GM19099 (cell line): Measurements from ENCODE around the gene HDAC6.

Experiments
- POLR2A ChIP-seq: IDR thresholded peaks from 3 replicates; pipeline ENCODE4 v1.6.1; 2011; ENCODE audit warnings: low read depth; ENCODE audit not compliant: insufficient read length; ENCODE audit errors: extremely low read depth

The HDAC6 gene

GRCh38 chrX:48801280-48802088 is at the start of gene HDAC6:
Gene HDAC6, plus strand, starts transcription at chrX:48802067. Its CDS starts 626 bp downstream, at chrX:48802693.
- TF ChIP-seq POLR2A: peak; percentile 55

DNA sequence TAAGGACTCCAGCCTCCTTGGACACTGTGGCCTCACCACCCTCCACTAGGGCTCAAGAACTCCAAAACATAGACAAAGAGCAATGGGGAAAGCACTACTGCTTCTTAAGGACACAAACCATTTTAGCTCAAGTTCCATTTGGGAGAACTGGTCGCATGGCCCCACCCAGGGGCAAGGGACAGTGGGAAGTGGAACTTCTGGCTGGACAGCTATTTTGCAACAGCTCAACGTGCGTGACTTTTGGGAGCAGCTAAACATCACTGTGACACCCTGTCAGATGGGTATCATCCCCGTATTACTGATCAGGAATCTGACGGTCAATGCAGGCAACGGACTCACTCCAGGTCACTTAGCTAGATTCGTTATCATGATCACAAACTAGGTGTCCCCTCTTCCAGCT is 49.4 kb upstream of the HDAC6 start:
- no peak for TF ChIP-seq POLR2A

DNA sequence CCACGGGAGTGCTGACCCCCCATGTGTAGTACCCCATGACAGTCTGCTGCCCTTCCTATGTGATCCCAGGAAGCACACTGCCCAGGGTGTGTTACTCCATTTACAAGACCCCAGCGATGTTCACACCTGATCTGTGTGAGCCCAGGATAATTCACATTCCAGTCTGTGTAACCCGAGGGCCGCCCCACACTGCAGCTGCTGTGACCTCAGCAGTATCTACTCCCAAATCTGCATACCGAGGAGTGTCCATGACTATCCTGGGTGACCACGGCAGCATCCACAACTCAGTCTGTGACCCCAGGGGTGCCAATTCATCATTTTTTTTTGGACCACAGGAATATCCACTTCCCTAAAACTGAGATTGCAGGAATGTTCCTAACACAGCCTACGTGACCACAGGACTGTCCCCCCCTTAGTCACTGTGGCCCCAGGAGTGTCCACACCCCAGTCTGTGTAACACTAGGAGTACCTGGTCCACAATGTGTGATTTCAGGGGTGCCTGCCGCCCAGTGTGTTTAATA is 48.1 kb upstream of the HDAC6 start:
- TF ChIP-seq POLR2A: no peak

DNA sequence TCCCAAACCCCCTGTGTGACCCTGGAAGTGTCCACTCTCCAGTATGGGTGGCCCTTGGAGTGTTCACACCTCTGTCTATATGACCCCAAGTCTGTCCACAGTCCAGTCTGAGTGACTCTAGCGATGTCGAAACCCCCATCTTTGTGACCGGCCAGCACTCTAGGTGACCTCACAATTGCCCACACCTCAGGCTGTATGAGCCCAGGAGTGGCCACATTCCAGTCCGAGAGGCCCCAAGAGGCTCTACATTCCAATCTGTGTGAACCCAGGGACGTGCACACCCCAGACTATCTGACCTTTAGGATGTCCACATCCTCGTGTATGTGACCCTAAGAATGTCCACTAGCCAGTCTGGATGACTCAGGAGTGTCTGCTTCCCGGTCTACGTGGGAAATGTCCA is 47.6 kb upstream of the HDAC6 start:
- no peak for TF ChIP-seq POLR2A

DNA sequence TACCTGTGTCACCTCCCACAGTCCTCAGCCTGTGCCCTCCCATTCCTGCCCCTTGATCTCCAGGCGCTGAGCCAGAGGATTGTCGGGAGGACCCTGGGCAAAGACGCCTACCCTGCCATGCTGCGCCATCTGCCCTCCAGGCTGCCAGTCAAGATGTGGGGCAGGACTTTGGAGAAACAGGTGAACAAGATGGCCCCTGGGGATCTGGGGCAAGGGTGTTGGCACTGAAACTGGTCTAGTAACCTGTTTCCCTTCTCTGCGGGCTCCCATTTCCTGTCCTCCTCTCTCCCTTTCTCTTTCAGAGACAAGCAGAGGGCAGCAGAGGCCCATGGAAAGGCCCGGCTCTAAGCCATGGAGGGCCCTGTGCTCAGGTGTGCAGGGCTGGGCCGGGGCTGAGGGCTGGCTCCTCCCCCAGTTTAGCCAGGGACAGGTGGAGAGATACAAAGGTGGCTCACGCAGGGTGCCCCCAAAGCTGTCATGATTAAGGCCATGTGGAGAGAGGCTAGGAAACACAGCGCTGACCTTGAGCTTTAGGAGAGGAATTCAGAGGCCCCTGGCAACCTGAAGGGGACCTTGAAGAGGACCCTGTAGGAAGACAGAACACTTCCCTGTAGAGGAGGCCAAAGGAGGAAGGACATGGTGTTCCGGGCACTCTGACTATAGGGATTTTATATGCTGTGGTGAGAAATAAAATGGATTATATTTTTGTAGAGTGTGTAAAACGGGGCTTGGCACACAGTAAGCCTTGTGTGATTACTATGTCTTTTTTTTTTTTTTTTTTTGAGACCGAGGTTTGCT is 40.0 kb upstream of the HDAC6 start, which contains the start of gene GLOD5:
GLOD5 (plus strand) TSS at position 74 of the 798 bp plus-strand sequence; CDS start at position 118, 44 bp downstream.
- no peak for TF ChIP-seq POLR2A

- TF ChIP-seq POLR2A: no peak
These were observed 32.6 kb upstream of the HDAC6 start for GRCh38 chrX:48769230-48769629.

- no peak for TF ChIP-seq POLR2A
These were observed 31.6 kb upstream of the HDAC6 start for GRCh38 chrX:48770296-48770695.

DNA sequence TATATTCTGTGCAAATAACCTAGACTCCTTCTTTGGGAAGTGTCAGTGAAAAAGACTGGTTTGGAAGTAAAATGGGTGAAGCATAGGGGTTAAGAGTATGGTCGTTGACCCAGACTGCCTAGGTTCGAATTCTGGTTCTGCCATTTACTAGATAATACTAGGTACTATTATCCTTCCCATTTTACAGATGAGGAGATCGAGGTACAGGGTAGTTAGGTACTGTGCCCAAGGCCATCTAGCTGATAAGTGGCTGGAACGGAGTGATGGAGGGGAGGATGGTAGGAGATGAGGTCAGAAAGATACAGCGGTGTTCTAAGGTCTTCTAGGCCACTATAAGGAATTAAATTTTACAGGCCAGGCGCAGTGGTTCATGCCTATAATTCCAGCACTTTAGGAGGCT is 29.3 kb upstream of the HDAC6 start:
- TF ChIP-seq POLR2A: no peak

- TF ChIP-seq POLR2A: no peak
These were observed 24.9 kb upstream of the HDAC6 start for GRCh38 chrX:48776818-48777439.

DNA sequence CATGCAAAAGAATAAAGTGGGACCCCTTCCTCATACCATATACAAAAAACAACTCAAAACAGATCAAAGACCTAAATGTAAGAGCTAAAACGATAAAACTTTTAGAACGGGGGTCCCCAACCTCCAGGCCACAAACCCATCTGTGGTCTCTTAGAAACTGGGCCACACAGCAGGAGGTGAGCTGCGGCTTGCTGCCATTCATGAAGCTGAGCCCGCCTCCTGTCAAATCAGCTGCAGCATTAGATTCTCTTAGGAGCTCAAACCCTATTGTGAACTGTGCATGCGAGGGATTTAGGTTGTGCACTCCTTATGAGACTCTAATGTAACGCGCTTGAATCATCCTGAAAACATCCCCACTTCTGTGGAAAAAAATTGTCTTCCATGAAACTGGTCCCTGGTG is 22.5 kb upstream of the HDAC6 start:
- TF ChIP-seq POLR2A: no peak

GRCh38 chrX:48781705-48782104 is 20.2 kb upstream of the HDAC6 start:
- no peak for TF ChIP-seq POLR2A

GRCh38 chrX:48782216-48782615 is 19.7 kb upstream of the HDAC6 start:
- no peak for TF ChIP-seq POLR2A

GRCh38 chrX:48782795-48783194 is 19.1 kb upstream of the HDAC6 start:
- TF ChIP-seq POLR2A: no peak

DNA sequence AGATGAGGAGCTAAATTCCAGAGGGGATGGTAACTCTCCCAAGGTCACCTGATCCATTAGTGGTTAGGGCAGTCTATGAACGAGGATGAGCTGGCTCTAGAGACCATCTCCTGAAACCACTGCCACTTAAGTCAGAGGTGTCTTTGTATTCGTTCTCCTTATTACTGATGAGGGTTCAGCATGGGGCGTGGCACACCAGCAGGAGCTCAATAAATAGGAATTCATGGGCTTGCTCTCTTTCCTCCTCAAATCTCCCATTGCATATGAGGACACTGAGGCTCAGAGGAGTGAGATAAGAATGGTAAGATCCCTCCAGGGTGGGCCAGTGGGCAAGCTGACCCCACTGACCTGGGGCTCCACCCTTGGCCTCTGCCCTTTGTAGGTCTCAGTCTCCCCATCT is 17.1 kb upstream of the HDAC6 start:
- no peak for TF ChIP-seq POLR2A

DNA sequence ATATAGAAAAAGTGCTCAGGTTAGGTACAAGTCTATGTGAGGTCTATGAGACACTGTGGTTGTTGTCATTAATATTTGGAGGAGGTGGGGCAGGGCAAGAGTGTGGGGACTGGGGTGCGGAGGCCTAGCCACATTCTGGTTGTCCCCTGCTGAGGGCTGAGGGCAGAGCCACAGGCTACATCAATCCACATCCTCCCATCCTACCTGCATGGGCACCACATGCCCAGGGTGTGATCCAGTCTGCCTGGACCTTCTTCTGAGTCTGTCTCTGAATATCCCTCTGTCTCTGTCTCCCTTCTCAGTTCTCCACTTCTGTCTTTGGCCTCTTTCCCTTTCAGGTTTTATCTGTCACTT is 16.7 kb upstream of the HDAC6 start:
- TF ChIP-seq POLR2A: no peak
